ENCODE results near the gene CYP39A1.

- TF ChIP-seq ZNF324 (CRISPR knock-in tag; IDR thresholded peaks at IDR 0.05) = no peak
- no peak for TF ChIP-seq E2F1 (CRISPR knock-in tag; IDR thresholded peaks at IDR 0.05)
Measured at GRCh38 chr6:46586906-46587305, 65.7 kb downstream of the CYP39A1 start.

Measured in K562 (cell line).